Measurements from ENCODE around the gene ASPSCR1. TPM values are rescaled to one million over a fixed set of nuclear protein-coding genes. Genes with fewer than 3 reads are reported as not detected.
A peak's percentile ranks its signal among the peaks of the same experiment; 100 is the strongest.

The ASPSCR1 gene
- total and polyA plus RNA-seq, 9 donors, result 22.5 to 35.9 (median 27.5) TPM

GRCh38 chr17:82065638-82066303 lies 88.3 kb downstream of the ASPSCR1 start, which contains the start of gene DUS1L:
Gene DUS1L, minus strand, starts transcription at chr17:82065804. Its CDS starts 745 bp downstream, at chr17:82065059.
- Histone ChIP-seq H3K36me3 (ENCODE audit: control insufficient read depth, insufficient read depth, low read length) (peaks cover 35% of the 10 kb centered on the region), H3K27ac (ENCODE audit: low read length) (peak within 1 kb of the TSS; percentile 85), H3K27me3 (ENCODE audit: control insufficient read depth, insufficient read depth, low read length) (no peaks in the 10 kb centered on the region), H3K4me1 (ENCODE audit: control insufficient read depth, insufficient read depth, low read length) (peaks cover 21% of the 10 kb centered on the region), H3K9me3 (replicated peaks; ENCODE audit: control insufficient read depth, low read depth, low read length) (no peaks in the 10 kb centered on the region), H3K4me3 (ENCODE audit: low read length) (peak within 1 kb of the TSS; percentile 84)
- DNase-seq, result peak; percentile 73
- 4% methylated on average over 86 of the region's 88 CpGs for WGBS (ENCODE audit: insufficient coverage)

Other genes starting within 250 kb of the ASPSCR1 start
- not detected for gene GCGR, start 173.5 kb upstream of the ASPSCR1 start, total RNA-seq
- under 1 TPM in 4 of 8 donors, not detected in 4; 0.10 to 0.21 (median 0.18) TPM for gene GCGR, start 173.5 kb upstream of the ASPSCR1 start, polyA plus RNA-seq (ENCODE audit: insufficient read depth in 1 of 8, insufficient read length in 8 of 8, low replicate concordance in 1 of 8)
- 113 TPM for gene MCRIP1, start 144.3 kb upstream of the ASPSCR1 start, total RNA-seq
- gene MCRIP1, start 144.3 kb upstream of the ASPSCR1 start, polyA plus RNA-seq (ENCODE audit: insufficient read depth in 1 of 8, insufficient read length in 8 of 8, low replicate concordance in 1 of 8), result 100 to 1,000 TPM; 123 to 147 (median 134) TPM
- 43.4 TPM for gene PPP1R27, start 142.6 kb upstream of the ASPSCR1 start, total RNA-seq
- 10 to 100 TPM; 14.6 to 57.4 (median 28.8) TPM for gene PPP1R27, start 142.6 kb upstream of the ASPSCR1 start, polyA plus RNA-seq (ENCODE audit: insufficient read depth in 1 of 8, insufficient read length in 8 of 8, low replicate concordance in 1 of 8)
- 385 TPM for gene P4HB, start 117.1 kb upstream of the ASPSCR1 start, total RNA-seq
- gene P4HB, start 117.1 kb upstream of the ASPSCR1 start, polyA plus RNA-seq (ENCODE audit: insufficient read depth in 1 of 8, insufficient read length in 8 of 8, low replicate concordance in 1 of 8), result 100 to 1,000 TPM; 383 to 577 (median 450) TPM
- 86.0 TPM for gene ARHGDIA, start 106.3 kb upstream of the ASPSCR1 start, total RNA-seq
- 100 to 1,000 TPM; 145 to 236 (median 190) TPM for gene ARHGDIA, start 106.3 kb upstream of the ASPSCR1 start, polyA plus RNA-seq (ENCODE audit: insufficient read depth in 1 of 8, insufficient read length in 8 of 8, low replicate concordance in 1 of 8)
- gene ALYREF, start 86.0 kb upstream of the ASPSCR1 start, total RNA-seq, result 72.6 TPM
- 10 to 100 TPM; 56.0 to 80.0 (median 70.8) TPM for gene ALYREF, start 86.0 kb upstream of the ASPSCR1 start, polyA plus RNA-seq (ENCODE audit: insufficient read depth in 1 of 8, insufficient read length in 8 of 8, low replicate concordance in 1 of 8)
- gene ANAPC11, start 85.9 kb upstream of the ASPSCR1 start, total RNA-seq, result 113 TPM
- 100 to 1,000 TPM; 104 to 140 (median 113) TPM for gene ANAPC11, start 85.9 kb upstream of the ASPSCR1 start, polyA plus RNA-seq (ENCODE audit: insufficient read depth in 1 of 8, insufficient read length in 8 of 8, low replicate concordance in 1 of 8)
- 2.0 TPM for gene NPB, start 75.4 kb upstream of the ASPSCR1 start, total RNA-seq
- under 1 TPM; 0.22 to 0.82 (median 0.66) TPM for gene NPB, start 75.4 kb upstream of the ASPSCR1 start, polyA plus RNA-seq (ENCODE audit: insufficient read depth in 1 of 8, insufficient read length in 8 of 8, low replicate concordance in 1 of 8)
- gene PCYT2, start 66.2 kb upstream of the ASPSCR1 start, total RNA-seq, result 9.0 TPM
- gene PCYT2, start 66.2 kb upstream of the ASPSCR1 start, polyA plus RNA-seq (ENCODE audit: insufficient read depth in 1 of 8, insufficient read length in 8 of 8, low replicate concordance in 1 of 8), result 10 to 100 TPM in 6 of 8 donors, 1 to 10 TPM in 2; 9.4 to 12.6 (median 11.2) TPM
- 6.0 TPM for gene SIRT7, start 59.5 kb upstream of the ASPSCR1 start, total RNA-seq
- gene SIRT7, start 59.5 kb upstream of the ASPSCR1 start, polyA plus RNA-seq (ENCODE audit: insufficient read depth in 1 of 8, insufficient read length in 8 of 8, low replicate concordance in 1 of 8), result 1 to 10 TPM; 6.5 to 9.7 (median 8.4) TPM
- 8.2 TPM for gene MAFG, start 49.9 kb upstream of the ASPSCR1 start, total RNA-seq
- 10 to 100 TPM; 11.7 to 18.1 (median 16.7) TPM for gene MAFG, start 49.9 kb upstream of the ASPSCR1 start, polyA plus RNA-seq (ENCODE audit: insufficient read depth in 1 of 8, insufficient read length in 8 of 8, low replicate concordance in 1 of 8)
- 78.9 TPM for gene PYCR1, start 40.3 kb upstream of the ASPSCR1 start, total RNA-seq
- gene PYCR1, start 40.3 kb upstream of the ASPSCR1 start, polyA plus RNA-seq (ENCODE audit: insufficient read depth in 1 of 8, insufficient read length in 8 of 8, low replicate concordance in 1 of 8), result 100 to 1,000 TPM in 2 of 8 donors, 10 to 100 TPM in 6; 58.4 to 107 (median 80.3) TPM
- gene MYADML2, start 30.4 kb upstream of the ASPSCR1 start, total RNA-seq, result 24.1 TPM
- 10 to 100 TPM; 11.3 to 23.1 (median 20.0) TPM for gene MYADML2, start 30.4 kb upstream of the ASPSCR1 start, polyA plus RNA-seq (ENCODE audit: insufficient read depth in 1 of 8, insufficient read length in 8 of 8, low replicate concordance in 1 of 8)
- gene NOTUM, start 16.4 kb upstream of the ASPSCR1 start, total RNA-seq, result 4.1 TPM
- 1 to 10 TPM; 2.8 to 7.6 (median 3.3) TPM for gene NOTUM, start 16.4 kb upstream of the ASPSCR1 start, polyA plus RNA-seq (ENCODE audit: insufficient read depth in 1 of 8, insufficient read length in 8 of 8, low replicate concordance in 1 of 8)
- 44.8 TPM for gene CENPX, start 45.2 kb downstream of the ASPSCR1 start, total RNA-seq
- 10 to 100 TPM; 33.4 to 41.0 (median 38.4) TPM for gene CENPX, start 45.2 kb downstream of the ASPSCR1 start, polyA plus RNA-seq (ENCODE audit: insufficient read depth in 1 of 8, insufficient read length in 8 of 8, low replicate concordance in 1 of 8)
- gene LRRC45, start 45.7 kb downstream of the ASPSCR1 start, total RNA-seq, result 9.1 TPM
- 10 to 100 TPM in 4 of 8 donors, 1 to 10 TPM in 4; 8.4 to 12.3 (median 10.3) TPM for gene LRRC45, start 45.7 kb downstream of the ASPSCR1 start, polyA plus RNA-seq (ENCODE audit: insufficient read depth in 1 of 8, insufficient read length in 8 of 8, low replicate concordance in 1 of 8)
- gene RAC3, start 54.0 kb downstream of the ASPSCR1 start, total RNA-seq, result 11.2 TPM
- 10 to 100 TPM in 5 of 8 donors, 1 to 10 TPM in 3; 7.2 to 15.3 (median 11.1) TPM for gene RAC3, start 54.0 kb downstream of the ASPSCR1 start, polyA plus RNA-seq (ENCODE audit: insufficient read depth in 1 of 8, insufficient read length in 8 of 8, low replicate concordance in 1 of 8)
- 36.0 TPM for gene DCXR, start 60.1 kb downstream of the ASPSCR1 start, total RNA-seq
- gene DCXR, start 60.1 kb downstream of the ASPSCR1 start, polyA plus RNA-seq (ENCODE audit: insufficient read depth in 1 of 8, insufficient read length in 8 of 8, low replicate concordance in 1 of 8), result 10 to 100 TPM; 30.0 to 44.6 (median 39.2) TPM
- 21.6 TPM for gene RFNG, start 74.2 kb downstream of the ASPSCR1 start, total RNA-seq
- 10 to 100 TPM; 25.3 to 47.1 (median 31.7) TPM for gene RFNG, start 74.2 kb downstream of the ASPSCR1 start, polyA plus RNA-seq (ENCODE audit: insufficient read depth in 1 of 8, insufficient read length in 8 of 8, low replicate concordance in 1 of 8)
- gene GPS1, start 74.3 kb downstream of the ASPSCR1 start, total RNA-seq, result 69.6 TPM
- gene GPS1, start 74.3 kb downstream of the ASPSCR1 start, polyA plus RNA-seq (ENCODE audit: insufficient read depth in 1 of 8, insufficient read length in 8 of 8, low replicate concordance in 1 of 8), result 10 to 100 TPM; 68.1 to 87.7 (median 76.7) TPM
- 43.6 TPM for gene DUS1L, start 88.2 kb downstream of the ASPSCR1 start, total RNA-seq
- 10 to 100 TPM; 52.9 to 73.5 (median 59.3) TPM for gene DUS1L, start 88.2 kb downstream of the ASPSCR1 start, polyA plus RNA-seq (ENCODE audit: insufficient read depth in 1 of 8, insufficient read length in 8 of 8, low replicate concordance in 1 of 8)
- gene FASN, start 120.6 kb downstream of the ASPSCR1 start, total RNA-seq, result 15.4 TPM
- 10 to 100 TPM; 23.0 to 53.4 (median 34.9) TPM for gene FASN, start 120.6 kb downstream of the ASPSCR1 start, polyA plus RNA-seq (ENCODE audit: insufficient read depth in 1 of 8, insufficient read length in 8 of 8, low replicate concordance in 1 of 8)
- gene CCDC57, start 235.2 kb downstream of the ASPSCR1 start, total RNA-seq, result 15.7 TPM
- gene CCDC57, start 235.2 kb downstream of the ASPSCR1 start, polyA plus RNA-seq (ENCODE audit: insufficient read depth in 1 of 8, insufficient read length in 8 of 8, low replicate concordance in 1 of 8), result 10 to 100 TPM; 18.1 to 37.4 (median 30.8) TPM

Data from muscle of leg (tissue), 11 donors.